DOHH2 (cell line): ENCODE data around the gene DCUN1D3.

Experiments
- H3F3A ChIP-seq: fragments of 200-600 bp; sonication (generic), shearing (Covaris generic); 2 replicates; pipeline ENCODE4 v1.6.0; 2016; ENCODE audit warnings: antibody characterized with exemption, mild to moderate bottlenecking; ENCODE audit not compliant: control insufficient read depth, insufficient read depth
- H3K27ac ChIP-seq: fragments of 200-600 bp; sonication (generic); 2 replicates; pipeline ENCODE4 v1.5.1; 2014; ENCODE audit warnings: low read depth, mild to moderate bottlenecking, low read length, moderate library complexity
- H3K27me3 ChIP-seq: fragments of 200-600 bp; sonication (generic); 2 replicates; pipeline ENCODE4 v1.6.1; 2014; ENCODE audit warnings: mild to moderate bottlenecking, low read length, mixed read lengths; ENCODE audit not compliant: control insufficient read depth
- H3K36me3 ChIP-seq: fragments of 200-600 bp; sonication (generic); 2 replicates; pipeline ENCODE4 v1.6.1; 2014; ENCODE audit warnings: mild to moderate bottlenecking, low read length, moderate library complexity, mixed read lengths; ENCODE audit not compliant: control insufficient read depth
- H3K4me1 ChIP-seq: fragments of 200-600 bp; sonication (generic); 2 replicates; pipeline ENCODE4 v1.6.1; 2014; ENCODE audit warnings: mild to moderate bottlenecking, low read length, mixed read lengths; ENCODE audit not compliant: control insufficient read depth
- H3K4me2 ChIP-seq: fragments of 200-600 bp; sonication (generic); 2 replicates; pipeline ENCODE4 v1.6.0; 2014; ENCODE audit warnings: mild to moderate bottlenecking, low read length, moderate library complexity
- H3K4me3 ChIP-seq: fragments of 200-600 bp; sonication (generic); 2 replicates; pipeline ENCODE4 v1.5.1; 2014; ENCODE audit warnings: mild to moderate bottlenecking, low read length, mixed read lengths
- H3K79me2 ChIP-seq: fragments of 200-600 bp; sonication (generic); 2 replicates; pipeline ENCODE4 v1.6.1; 2014; ENCODE audit warnings: mild to moderate bottlenecking, low read length, mixed read lengths; ENCODE audit not compliant: control insufficient read depth
- H3K9me2 ChIP-seq: fragments of 200-600 bp; sonication (generic); replicated peaks from 2 replicates; pipeline ENCODE4 v1.6.1; 2014; ENCODE audit warnings: mild to moderate bottlenecking, low read length, mixed read lengths; ENCODE audit not compliant: control insufficient read depth
- H3K9me3 ChIP-seq: fragments of 200-600 bp; sonication (generic); 2 replicates; pipeline ENCODE4 v1.6.1; 2014; ENCODE audit warnings: antibody characterized with exemption, low read length, mixed read lengths; ENCODE audit not compliant: control insufficient read depth, insufficient read depth
- H4K20me1 ChIP-seq: fragments of 200-600 bp; sonication (generic); 2 replicates; pipeline ENCODE4 v1.6.0; 2014; ENCODE audit warnings: low read depth, mild to moderate bottlenecking, antibody characterized with exemption, low read length, moderate library complexity; ENCODE audit not compliant: control insufficient read depth, insufficient read depth
- CTCF ChIP-seq: fragments of 200-600 bp; sonication (generic); IDR thresholded peaks from one replicate; pipeline ENCODE4 v1.5.1; 2014; ENCODE audit warnings: antibody characterized with exemption, mild to moderate bottlenecking, low read depth, low read length; ENCODE audit not compliant: poor library complexity, severe bottlenecking
- EZH2phosphoT487 ChIP-seq: fragments of 200-600 bp; sonication (generic); IDR thresholded peaks from 2 replicates; pipeline ENCODE4 v1.6.1; 2017; ENCODE audit warnings: borderline replicate concordance, mild to moderate bottlenecking, antibody characterized with exemption, low read length, moderate library complexity, mixed read lengths

Gene DCUN1D3

GRCh38 chr16:20814784-20815183, 85.4 kb downstream of the DCUN1D3 start:
- TF ChIP-seq EZH2phosphoT487 (no peak), CTCF (no peak)
- Histone ChIP-seq H3K4me1 (no peaks in the 10 kb centered on the region), H3K9me2 (no peaks in the 10 kb centered on the region), H3K9me3 (no peaks in the 10 kb centered on the region), H3K36me3 (peaks cover 22% of the 10 kb centered on the region), H4K20me1 (no peaks in the 10 kb centered on the region), H3K4me2 (no peak overlapping the region), H3K27ac (no peak overlapping the region), H3K4me3 (no peak overlapping the region), H3F3A (no peaks in the 10 kb centered on the region), H3K27me3 (no peaks in the 10 kb centered on the region), H3K79me2 (no peaks in the 10 kb centered on the region)

- no peak overlapping the region for H3K27ac ChIP-seq
- H3F3A ChIP-seq, result 0 out of 2 replicates have a peak, but pooled peaks cover 5% of the 10 kb centered on the region
- no peaks in the 10 kb centered on the region for H4K20me1 ChIP-seq
- TF ChIP-seq EZH2phosphoT487 (no peak), CTCF (no peak)
- no peak overlapping the region for H3K4me3 ChIP-seq
- peaks cover 17% of the 10 kb centered on the region for H3K36me3 ChIP-seq
- no peak overlapping the region for H3K4me2 ChIP-seq
- H3K9me2 ChIP-seq, result no peaks in the 10 kb centered on the region
- H3K9me3 ChIP-seq, result no peaks in the 10 kb centered on the region
- peaks cover 8% of the 10 kb centered on the region for H3K4me1 ChIP-seq
- H3K79me2 ChIP-seq, result peaks cover 9% of the 10 kb centered on the region
- no peaks in the 10 kb centered on the region for H3K27me3 ChIP-seq
These were observed 87.6 kb downstream of the DCUN1D3 start for GRCh38 chr16:20812510-20812909.

GRCh38 chr16:20811889-20812439, 88.2 kb downstream of the DCUN1D3 start:
- no peaks in the 10 kb centered on the region for H3K27me3 ChIP-seq
- peaks cover 9% of the 10 kb centered on the region for H3K4me1 ChIP-seq
- H3K4me3 ChIP-seq, result no peak overlapping the region
- H3K9me3 ChIP-seq, result no peaks in the 10 kb centered on the region
- peaks cover 14% of the 10 kb centered on the region for H3K79me2 ChIP-seq
- H3K4me2 ChIP-seq, result no peak overlapping the region
- H3K36me3 ChIP-seq, result peaks cover 17% of the 10 kb centered on the region
- H3F3A ChIP-seq, result 0 out of 2 replicates have a peak, but pooled peaks cover 6% of the 10 kb centered on the region
- H3K27ac ChIP-seq, result no peak overlapping the region
- H3K9me2 ChIP-seq, result no peaks in the 10 kb centered on the region
- no peak for TF ChIP-seq EZH2phosphoT487
- TF ChIP-seq CTCF, result no peak
- no peaks in the 10 kb centered on the region for H4K20me1 ChIP-seq
